ENCODE data around the gene TCF25.

- no peak for TF ChIP-seq POLR2A (IDR thresholded peaks at IDR 0.05; ENCODE audit: low read length)
- no peak for TF ChIP-seq GATA1 (IDR thresholded peaks at IDR 0.05; ENCODE audit: low read depth, low read length)
Measured at GRCh38 chr16:89837014-89837546, 36.3 kb upstream of the TCF25 start.

Measured in erythroblast (primary cell).